ENCODE measurements around the gene MINDY3. TPM values are rescaled to one million over a fixed set of nuclear protein-coding genes. Genes with fewer than 3 reads are reported as not detected.

Gene MINDY3
- total RNA-seq, 1 experiment from 2014 or later = 14.9 TPM

DNA sequence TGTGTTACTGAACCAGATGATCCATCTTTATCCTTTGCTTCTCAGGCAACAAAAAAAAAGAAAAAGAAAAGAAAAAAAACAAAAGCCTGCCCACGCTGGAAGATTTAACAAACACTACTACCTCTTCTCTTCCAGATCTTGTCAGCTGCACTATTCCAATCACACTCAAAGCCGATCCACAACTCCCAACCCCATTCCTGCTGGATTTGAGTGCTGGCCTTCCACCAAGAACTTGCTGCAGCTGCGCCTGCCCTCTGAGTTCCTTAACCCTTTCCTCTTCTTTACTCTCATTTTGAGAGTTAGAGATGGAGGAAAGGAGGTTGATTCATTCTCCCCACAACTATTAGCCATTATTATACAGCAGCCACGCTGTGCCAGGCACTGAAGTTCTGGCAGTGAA is 124.5 kb downstream of the MINDY3 start:
- no peak overlapping the region for H3K4me2 ChIP-seq (ENCODE audit: insufficient read depth, insufficient read length, low read length)
- Mint-ChIP-seq H3K27ac (no peak overlapping the region; a peak in 1 of 7 replicates), H3K4me3 (no peak overlapping the region), H3K9me3 (peaks cover 4 to 10% of the 10 kb centered on the region in 2 experiments; a peak in 4 of 5 replicates), H3K36me3 (ENCODE audit: insufficient read depth in 1 of 3, low read depth in 3 of 3) (peaks cover 0 to 7% (median 3%) of the 10 kb centered on the region in 3 experiments; a peak in 3 of 7 replicates), H3K27me3 (ENCODE audit: low read depth) (peaks cover 8% of the 10 kb centered on the region), H3K4me1 (peaks cover 11 to 16% of the 10 kb centered on the region in 2 experiments)
- no peaks in the 10 kb centered on the region for H3K9me3 ChIP-seq (ENCODE audit: control insufficient read depth, low read depth, low read length)
- no peaks in the 10 kb centered on the region for H3K79me2 ChIP-seq (ENCODE audit: insufficient read depth, low read length)
- H3K27ac ChIP-seq (ENCODE audit: insufficient read length, low read depth, low read length) = no peak overlapping the region
- H3K23ac ChIP-seq (ENCODE audit: insufficient read length, low read depth, low read length) = no peak overlapping the region
- H2BK5ac ChIP-seq (ENCODE audit: insufficient read length, low read length) = no peak overlapping the region
- no peak overlapping the region for H3K18ac ChIP-seq (ENCODE audit: insufficient read length, low read depth, low read length)
- no peaks in the 10 kb centered on the region for H3K4me1 ChIP-seq (ENCODE audit: insufficient read depth, low read length)
- no peak for TF ChIP-seq CTCF (conservative IDR thresholded peaks at IDR 0.05)
- no peak overlapping the region for H2AFZ ChIP-seq (ENCODE audit: low read length)
- H3K27me3 ChIP-seq (ENCODE audit: insufficient read depth, low read length) = no peaks in the 10 kb centered on the region
- H4K20me1 ChIP-seq (ENCODE audit: control insufficient read depth, insufficient read depth, insufficient read length) = no peaks in the 10 kb centered on the region
- no peak overlapping the region for H2BK20ac ChIP-seq (ENCODE audit: low read depth, low read length, poor library complexity, severe bottlenecking)
- no peak overlapping the region for H4K91ac ChIP-seq (ENCODE audit: insufficient read length, low read depth, low read length)
- no peak overlapping the region for H3T11ph ChIP-seq (ENCODE audit: low read length)
- H3K79me1 ChIP-seq (ENCODE audit: insufficient read depth, low read depth, low read length, poor library complexity, severe bottlenecking) = no peaks in the 10 kb centered on the region
- no peak overlapping the region for H3K4ac ChIP-seq (ENCODE audit: low read depth, low read length)
- H3K56ac ChIP-seq (ENCODE audit: insufficient read length, low read depth, low read length) = no peak overlapping the region
- no peak overlapping the region for H4K8ac ChIP-seq (replicated peaks; ENCODE audit: insufficient read length, low read depth, low read length)
- H2BK12ac ChIP-seq (ENCODE audit: insufficient read length, low read depth, low read length) = no peak overlapping the region
- no peak for DNase-seq
- no peak overlapping the region for H2BK120ac ChIP-seq (ENCODE audit: low read depth, low read length, poor library complexity, severe bottlenecking)
- no peak overlapping the region for H2BK15ac ChIP-seq (ENCODE audit: low read depth, low read length)
- no peak overlapping the region for H4K5ac ChIP-seq (ENCODE audit: insufficient read length, low read depth, low read length)
- no CpG with 5 or more reads among the region's 4 CpGs for WGBS (ENCODE audit: extremely low coverage, insufficient read length, low lambda C conversion rate)
- no peaks in the 10 kb centered on the region for H3K23me2 ChIP-seq (ENCODE audit: insufficient read length, low read depth, low read length, poor library complexity, severe bottlenecking)
- H3K14ac ChIP-seq (ENCODE audit: insufficient read depth, low read length) = no peak overlapping the region
- no peak overlapping the region for H3K9ac ChIP-seq (ENCODE audit: extremely low read depth, insufficient read length, low read length)
- no peak overlapping the region for H2AK5ac ChIP-seq (ENCODE audit: insufficient read length, low read length)
